HG03378 (cell line): Measurements from ENCODE around the gene MAP1LC3B2.

Experiments
- ATAC-seq: cut with Tn5 transposase; IDR thresholded peaks from one replicate; pipeline ENCODE4 v1.9.1; 2021; ENCODE audit warnings: mild to moderate bottlenecking, moderate library complexity; ENCODE audit not compliant: unreplicated experiment

MAP1LC3B2 gene

GRCh38 chr12:116609319-116610114, 50.3 kb downstream of the MAP1LC3B2 start:
- no peak for ATAC-seq

DNA sequence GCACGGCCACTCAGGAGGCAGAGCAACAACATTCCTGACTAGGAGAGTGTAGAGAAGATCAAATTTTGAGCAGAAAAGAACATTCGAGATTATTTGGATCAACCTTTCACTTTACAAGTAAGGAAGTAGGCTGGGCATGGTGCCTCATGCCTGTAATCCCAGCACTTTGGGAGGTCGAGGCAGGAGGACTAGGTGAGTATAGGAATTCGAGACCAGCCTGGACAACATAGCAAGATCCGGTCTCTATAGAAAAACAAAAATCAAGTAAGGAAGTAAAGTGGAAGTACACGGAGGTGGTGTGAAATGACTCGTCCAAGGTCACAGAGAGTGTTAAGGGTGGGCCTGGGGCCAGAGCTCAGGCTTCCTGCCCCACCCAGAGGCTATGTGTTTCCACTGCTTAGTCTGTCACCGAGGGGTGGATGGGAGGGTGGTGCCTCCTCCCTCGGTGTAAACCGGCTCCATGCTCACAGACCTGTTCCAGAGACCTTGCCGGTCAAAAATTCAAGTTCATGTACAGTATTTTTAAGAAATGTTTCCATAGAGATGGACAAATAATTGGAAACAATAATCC, 51.9 kb downstream of the MAP1LC3B2 start:
- ATAC-seq, result no peak

- ATAC-seq, result no peak
Measured at GRCh38 chr12:116612436-116612835, 53.3 kb downstream of the MAP1LC3B2 start.

DNA sequence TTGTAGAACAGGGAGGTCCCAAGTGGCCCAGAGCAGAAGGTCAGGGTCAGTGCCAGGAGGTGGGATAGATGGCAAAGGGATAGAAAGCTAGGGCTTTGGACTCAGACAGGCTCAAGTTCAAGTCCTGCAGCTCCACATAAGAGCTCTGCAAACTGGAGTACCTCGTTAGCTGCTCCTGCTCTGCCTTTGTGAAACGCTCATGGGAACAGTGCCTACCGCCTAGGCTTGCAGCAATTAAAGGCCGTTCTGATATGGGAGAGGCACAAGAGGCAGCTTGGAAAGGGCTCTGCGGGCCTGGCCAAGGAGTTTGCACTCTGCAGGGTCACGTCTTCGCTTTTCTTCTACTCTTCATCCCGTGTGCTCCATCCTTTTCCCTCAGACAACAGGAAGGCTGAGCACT, 54.1 kb downstream of the MAP1LC3B2 start:
- no peak for ATAC-seq

GRCh38 chr12:116614194-116614915, 55.2 kb downstream of the MAP1LC3B2 start:
- ATAC-seq, result no peak

DNA sequence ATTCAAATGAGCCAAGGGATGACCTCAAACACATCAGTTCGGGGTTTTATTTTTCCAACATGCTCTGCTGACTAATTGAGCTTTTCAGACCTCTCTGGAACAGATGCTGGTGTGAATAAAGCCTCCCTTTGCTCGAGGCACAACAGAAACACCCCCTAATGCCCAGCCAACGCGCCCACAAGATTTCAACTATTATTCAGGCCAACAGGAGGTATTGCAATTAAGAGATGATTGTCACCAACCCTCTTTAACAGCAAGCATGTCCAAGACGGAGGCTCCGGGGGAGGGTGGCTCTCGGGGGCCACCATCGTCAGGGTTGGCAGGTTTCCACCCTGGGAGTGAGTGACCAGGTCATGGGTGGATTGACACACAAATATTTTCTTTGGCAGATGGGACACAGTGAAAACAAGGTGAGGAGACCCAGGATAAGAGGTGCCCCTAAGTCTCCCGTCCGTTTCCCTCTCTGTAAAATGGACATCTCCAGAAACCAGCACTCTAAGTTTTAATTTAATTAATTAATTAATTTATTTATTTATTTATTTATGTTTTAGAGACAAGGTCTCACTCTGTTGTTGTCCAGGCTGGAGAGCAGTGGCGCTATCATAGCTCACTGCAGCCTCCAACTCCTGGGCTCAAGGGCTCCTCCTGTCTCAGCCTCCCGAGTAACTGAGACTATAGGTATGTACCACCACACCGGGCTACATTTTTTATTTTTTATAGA, 56.1 kb downstream of the MAP1LC3B2 start:
- no peak for ATAC-seq

- no peak for ATAC-seq
Measured at GRCh38 chr12:116616536-116617248, 57.5 kb downstream of the MAP1LC3B2 start.

DNA sequence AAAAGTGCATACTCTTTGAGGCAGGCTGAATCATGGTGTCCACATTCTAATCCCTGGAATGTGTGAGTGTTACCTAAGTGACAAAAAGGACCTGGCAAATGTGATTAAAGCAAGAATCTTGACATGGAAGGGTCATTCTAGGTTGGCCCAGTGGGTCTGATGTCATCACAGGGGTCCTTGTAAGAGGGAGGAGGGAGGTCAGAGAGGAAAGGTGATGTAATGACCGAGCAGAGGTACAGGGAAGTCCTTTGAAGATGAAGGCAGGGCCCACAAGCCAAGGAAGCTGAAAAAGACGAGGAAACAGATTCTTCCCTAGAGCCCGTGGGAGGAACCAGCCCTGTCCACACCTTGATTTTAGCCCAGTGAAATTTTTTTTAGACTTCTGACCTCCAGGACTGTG, 60.1 kb downstream of the MAP1LC3B2 start:
- no peak for ATAC-seq

- no peak for ATAC-seq
Measured at GRCh38 chr12:116620124-116620491, 60.9 kb downstream of the MAP1LC3B2 start.

DNA sequence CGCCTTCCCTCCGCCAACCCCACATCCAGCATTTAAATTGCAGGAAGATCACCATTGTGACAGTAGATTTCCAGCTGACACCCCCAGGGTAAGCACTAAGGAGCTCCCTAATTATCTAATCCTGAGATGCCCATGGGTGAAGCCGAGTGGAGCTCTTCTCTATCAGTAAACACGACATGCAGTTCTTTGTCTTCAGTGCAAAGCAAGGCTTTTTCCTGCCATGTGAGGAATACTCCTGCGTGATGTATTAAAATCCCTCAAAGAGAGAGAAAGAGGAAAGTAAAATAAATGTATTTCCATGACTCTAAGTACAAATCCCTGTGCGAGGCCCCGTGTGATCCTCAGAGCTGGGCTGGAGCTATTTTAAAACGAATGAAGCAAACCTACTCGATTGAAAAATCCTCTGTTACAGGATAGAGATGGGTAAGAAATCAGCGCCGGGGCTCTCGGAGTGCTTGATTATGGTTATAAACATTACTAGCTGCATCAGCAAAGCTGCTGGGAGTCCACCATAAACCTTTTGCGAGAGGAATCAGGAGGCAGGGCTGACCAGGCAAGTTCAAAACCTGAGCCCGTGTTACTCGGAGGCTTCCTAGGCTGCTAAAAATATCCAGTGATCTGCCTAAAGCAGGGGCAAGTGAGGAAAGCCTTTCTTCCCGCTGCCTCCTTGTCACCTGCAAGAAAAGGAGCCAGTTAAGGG, 61.5 kb downstream of the MAP1LC3B2 start:
- ATAC-seq, result no peak

- no peak for ATAC-seq
Measured at GRCh38 chr12:116621194-116621593, 62.0 kb downstream of the MAP1LC3B2 start.

DNA sequence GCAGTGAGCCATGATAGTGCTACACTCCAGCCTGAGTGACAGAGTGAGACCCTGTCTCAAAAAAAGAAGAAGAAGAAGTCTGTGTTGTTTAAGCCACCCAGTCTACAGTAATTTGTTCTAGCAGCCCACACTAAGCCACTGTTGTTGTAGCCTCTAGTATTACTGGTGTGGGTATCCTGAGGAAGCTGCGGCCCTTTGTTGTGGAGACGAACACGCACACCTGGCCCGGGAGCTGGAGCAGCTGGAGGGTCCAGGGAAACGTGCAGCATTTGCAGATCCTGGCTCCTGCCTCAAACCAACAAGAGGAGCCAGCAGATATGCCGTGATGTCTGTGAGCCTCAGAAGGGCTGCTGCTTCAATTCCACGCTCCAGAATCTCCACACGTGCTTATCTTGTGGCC, 65.3 kb downstream of the MAP1LC3B2 start:
- ATAC-seq, result no peak

DNA sequence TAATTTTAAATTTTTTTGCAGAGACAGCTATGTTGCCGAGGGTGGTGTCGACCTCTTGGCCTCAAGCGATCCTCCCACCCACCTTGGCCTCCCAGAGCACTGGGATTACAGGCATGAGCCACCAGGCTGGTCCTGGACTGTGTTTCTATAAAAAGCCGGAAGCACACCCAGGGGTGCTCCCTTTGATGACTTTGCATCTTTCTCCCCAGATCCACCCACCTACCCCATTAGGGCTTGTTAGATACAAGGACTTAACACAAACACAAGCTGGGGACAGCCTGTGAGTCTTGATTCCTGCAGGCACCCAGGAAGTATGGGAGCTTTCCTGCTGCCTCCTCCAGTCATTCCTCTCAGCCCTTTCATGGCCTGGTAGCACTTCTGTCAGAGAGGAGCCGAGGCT, 67.0 kb downstream of the MAP1LC3B2 start:
- ATAC-seq, result no peak
